Naive thymus-derived CD4-positive, alpha-beta T cell (primary cell): ENCODE results near the gene OR6V1. TPM values are rescaled to one million over a fixed set of nuclear protein-coding genes. Genes with fewer than 3 reads are reported as not detected.

ENCODE experiments used
- ATAC-seq: fragments of 150-1000 bp; cut with Tn5 transposase; 2 replicates; pipeline ENCODE4 v1.10.0; 2021; ENCODE audit warnings: mild to moderate bottlenecking, moderate library complexity
- CTCF ChIA-PET: fragments of 350-600 bp; sonication (Branson Sonifier 250); formaldehyde crosslinking; loops from one replicate; lab custom pipeline; 2021; ENCODE audit warnings: antibody characterized with exemption; lab: Charles Lee
- POLR2A ChIA-PET: fragments of 350-600 bp; sonication (Branson Sonifier 250); formaldehyde crosslinking; loops from one replicate; lab custom pipeline; 2021; ENCODE audit warnings: antibody characterized with exemption, inconsistent platforms; lab: Charles Lee
- DNase-seq, 9 donors: peaks; one replicate each; pipeline versions ENCODE4 v3.0.0 to v3.0.0-alpha.2; 2020 to 2022; ENCODE audit warnings: mixed read lengths in 1 of 9
- H3K27ac ChIP-seq: one replicate; pipeline ENCODE4 v1.7.0; 2013; ENCODE audit warnings: mild to moderate bottlenecking, low read depth, low read length, moderate library complexity
- H3K27me3 ChIP-seq, 2 donors: one replicate each; pipeline ENCODE4 v1.7.0; 2013; ENCODE audit warnings: low read length in 2 of 2, mild to moderate bottlenecking in 2 of 2, moderate library complexity in 2 of 2; ENCODE audit not compliant: control insufficient read depth in 2 of 2, insufficient read depth in 2 of 2
- H3K36me3 ChIP-seq, 3 experiments: 1 replicate in 2 of 3; 2 replicates in 1 of 3; pipeline ENCODE4 v1.7.0; 2013; ENCODE audit warnings: low read length in 3 of 3, mild to moderate bottlenecking in 3 of 3, moderate library complexity in 1 of 3; ENCODE audit not compliant: insufficient read depth in 3 of 3, control insufficient read depth in 2 of 3
- H3K4me1 ChIP-seq, 2 donors: one replicate each; pipeline ENCODE4 v1.7.0; 2013; ENCODE audit warnings: low read length in 2 of 2, mild to moderate bottlenecking in 2 of 2, moderate library complexity in 1 of 2; ENCODE audit not compliant: control insufficient read depth in 2 of 2, insufficient read depth in 2 of 2
- H3K4me3 ChIP-seq: 2 replicates; pipeline ENCODE4 v1.7.0; 2013; ENCODE audit warnings: mild to moderate bottlenecking, low read length
- H3K9me3 ChIP-seq, 3 experiments: 1 replicate in 2 of 3; 2 replicates in 1 of 3; pipeline ENCODE4 v1.7.0; 2013; ENCODE audit warnings: low read length in 3 of 3; ENCODE audit not compliant: control insufficient read depth in 2 of 3
- H3K27ac Mint-ChIP-seq, 9 donors: one replicate each; pipeline ENCODE4 v1.8.0; 2020 to 2022; ENCODE audit warnings: mixed read lengths in 9 of 9, mild to moderate bottlenecking in 8 of 9, moderate library complexity in 5 of 9, inconsistent platforms in 2 of 9
- H3K27me3 Mint-ChIP-seq, 5 donors: one replicate each; pipeline ENCODE4 v1.8.0; 2021 to 2022; ENCODE audit warnings: mixed read lengths in 5 of 5, mild to moderate bottlenecking in 1 of 5
- H3K36me3 Mint-ChIP-seq, 5 donors: one replicate each; pipeline ENCODE4 v1.8.0; 2020 to 2022; ENCODE audit warnings: mixed read lengths in 5 of 5, mild to moderate bottlenecking in 3 of 5, inconsistent platforms in 1 of 5
- H3K4me1 Mint-ChIP-seq, 7 donors: one replicate each; pipeline ENCODE4 v1.8.0; 2020 to 2022; ENCODE audit warnings: mixed read lengths in 7 of 7, mild to moderate bottlenecking in 3 of 7, inconsistent platforms in 1 of 7
- H3K4me3 Mint-ChIP-seq, 10 donors: one replicate each; pipeline ENCODE4 v1.8.0; 2020 to 2022; ENCODE audit warnings: mild to moderate bottlenecking in 10 of 10, mixed read lengths in 10 of 10, moderate library complexity in 6 of 10, inconsistent platforms in 2 of 10
- H3K9me3 Mint-ChIP-seq, 11 donors: one replicate each; pipeline ENCODE4 v1.8.0; 2020 to 2022; ENCODE audit warnings: mixed read lengths in 11 of 11, mild to moderate bottlenecking in 4 of 11, inconsistent platforms in 1 of 11, moderate library complexity in 1 of 11
- intact Hi-C, 2 donors: fragments of 100-400 bp; cut with micrococcal nuclease; formaldehyde crosslinking; loops; one replicate each; pipeline ENCODE4 v1.15.1; 2023
- polyA plus RNA-seq, 2 donors: library from polyadenylated mRNA; unstranded; fragments of 300-500 nt; fragmentation: Illumina TruSeq; gene quantifications; one replicate each; pipeline ENCODE4 v1.2.3, GENCODE V29; 2021
- total RNA-seq, 6 experiments: library from RNA in 5 of 6; stranded (reverse) in 5 of 6; gene quantifications; 1 replicate in 5 of 6; 2 replicates in 1 of 6; pipeline ENCODE4 v1.2.3 and lab custom pipeline; 2021 to 2026

OR6V1 gene
- total and polyA plus RNA-seq, 7 experiments from 2014 or later: not detected

GRCh38 chr7:143048827-143049226 lies 3.3 kb upstream of the OR6V1 start:
- ChIA-PET POLR2A (no interaction called here), CTCF (no interaction called here)
- intact Hi-C loops: no loop called here
- no peaks in the 10 kb centered on the region for H3K36me3 ChIP-seq
- Mint-ChIP-seq H3K36me3 (no peaks in the 10 kb centered on the region), H3K4me3 (no peak overlapping the region), H3K9me3 (no peaks in the 10 kb centered on the region), H3K4me1 (peaks cover 0 to 5% (median 0%) of the 10 kb centered on the region in 7 donors), H3K27me3 (peaks cover 0 to 13% (median 4%) of the 10 kb centered on the region in 5 donors), H3K27ac (no peak overlapping the region)
- ATAC-seq: no peak
- no peak overlapping the region for H3K27ac ChIP-seq
- H3K4me3 ChIP-seq: no peak overlapping the region
- H3K27me3 ChIP-seq: no peaks in the 10 kb centered on the region
- no peak for DNase-seq
- H3K4me1 ChIP-seq: no peaks in the 10 kb centered on the region
- H3K9me3 ChIP-seq: no peaks in the 10 kb centered on the region

GRCh38 chr7:143049362-143049761 lies 2.8 kb upstream of the OR6V1 start:
- H3K9me3 Mint-ChIP-seq: no peaks in the 10 kb centered on the region
- Histone ChIP-seq H3K27me3 (no peaks in the 10 kb centered on the region), H3K36me3 (no peaks in the 10 kb centered on the region), H3K4me3 (no peak overlapping the region), H3K4me1 (no peaks in the 10 kb centered on the region), H3K27ac (no peak overlapping the region), H3K9me3 (no peaks in the 10 kb centered on the region)
- H3K27me3 Mint-ChIP-seq: peaks cover 0 to 16% (median 4%) of the 10 kb centered on the region in 5 donors
- DNase-seq: no peak
- no peaks in the 10 kb centered on the region for H3K36me3 Mint-ChIP-seq
- H3K27ac Mint-ChIP-seq: no peak overlapping the region
- intact Hi-C loops: no loop called here
- H3K4me3 Mint-ChIP-seq: no peak overlapping the region
- peaks cover 0 to 5% (median 0%) of the 10 kb centered on the region in 7 donors for H3K4me1 Mint-ChIP-seq
- ATAC-seq: no peak
- ChIA-PET CTCF (no interaction called here), POLR2A (no interaction called here)

- Histone ChIP-seq H3K9me3 (no peaks in the 10 kb centered on the region), H3K27ac (no peak overlapping the region), H3K36me3 (no peaks in the 10 kb centered on the region), H3K4me3 (no peak overlapping the region), H3K4me1 (no peaks in the 10 kb centered on the region), H3K27me3 (no peaks in the 10 kb centered on the region)
- peaks cover 0 to 2% (median 0%) of the 10 kb centered on the region in 11 donors for H3K9me3 Mint-ChIP-seq
- no peak for ATAC-seq
- no peak for DNase-seq
- no peak overlapping the region for H3K27ac Mint-ChIP-seq
- POLR2A ChIA-PET: no interaction called here
- H3K27me3 Mint-ChIP-seq: peaks cover 0 to 16% (median 4%) of the 10 kb centered on the region in 5 donors
- intact Hi-C loops: no loop called here
- peaks cover 0 to 5% (median 0%) of the 10 kb centered on the region in 7 donors for H3K4me1 Mint-ChIP-seq
- no peak overlapping the region for H3K4me3 Mint-ChIP-seq
- CTCF ChIA-PET: no interaction called here
- no peaks in the 10 kb centered on the region for H3K36me3 Mint-ChIP-seq
Observed at GRCh38 chr7:143050931-143051330, 1.2 kb upstream of the OR6V1 start.

DNA sequence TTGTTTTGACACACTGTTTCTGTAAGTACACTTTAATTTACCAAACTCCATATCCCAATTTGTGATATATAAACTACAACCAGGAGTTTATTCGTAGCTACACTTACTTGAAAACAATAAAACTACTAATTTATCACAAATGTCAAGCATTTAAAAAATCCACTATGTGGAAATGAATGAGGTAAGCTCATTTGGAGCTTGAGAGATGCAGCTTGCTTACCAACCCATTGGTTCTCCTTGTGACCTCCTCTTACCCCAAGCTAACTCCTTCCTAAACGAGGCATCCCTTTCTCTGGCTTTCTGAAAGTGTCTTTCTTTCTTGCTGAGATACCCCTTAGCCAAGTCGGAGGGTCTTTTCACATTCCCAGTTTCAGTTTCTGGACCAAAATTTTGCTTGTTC lies 2.5 kb downstream of the OR6V1 start:
- Histone ChIP-seq H3K4me1 (no peaks in the 10 kb centered on the region), H3K4me3 (no peak overlapping the region), H3K27ac (no peak overlapping the region), H3K27me3 (no peaks in the 10 kb centered on the region), H3K36me3 (no peaks in the 10 kb centered on the region), H3K9me3 (no peaks in the 10 kb centered on the region)
- Mint-ChIP-seq H3K4me3 (no peak overlapping the region), H3K36me3 (no peaks in the 10 kb centered on the region), H3K27ac (no peak overlapping the region), H3K27me3 (peaks cover 0 to 18% (median 0%) of the 10 kb centered on the region in 5 donors), H3K9me3 (peaks cover 0 to 2% (median 0%) of the 10 kb centered on the region in 11 donors), H3K4me1 (no peaks in the 10 kb centered on the region)
- CTCF ChIA-PET: no interaction called here
- ATAC-seq (no peak), DNase-seq (no peak)
- intact Hi-C loops: no loop called here
- POLR2A ChIA-PET: no interaction called here

GRCh38 chr7:143055754-143056153 lies 3.6 kb downstream of the OR6V1 start:
- no peak overlapping the region for H3K27ac Mint-ChIP-seq
- DNase-seq (no peak), ATAC-seq (no peak)
- H3K36me3 ChIP-seq: no peaks in the 10 kb centered on the region
- H3K4me3 Mint-ChIP-seq: no peak overlapping the region
- H3K27ac ChIP-seq: no peak overlapping the region
- no peaks in the 10 kb centered on the region for H3K4me1 Mint-ChIP-seq
- intact Hi-C loops: no loop called here
- CTCF ChIA-PET: no interaction called here
- H3K27me3 Mint-ChIP-seq: peaks cover 0 to 14% (median 0%) of the 10 kb centered on the region in 5 donors
- H3K4me3 ChIP-seq: no peak overlapping the region
- no peaks in the 10 kb centered on the region for H3K36me3 Mint-ChIP-seq
- POLR2A ChIA-PET: no interaction called here
- peaks cover 0 to 2% (median 0%) of the 10 kb centered on the region in 11 donors for H3K9me3 Mint-ChIP-seq
- no peaks in the 10 kb centered on the region for H3K9me3 ChIP-seq
- no peaks in the 10 kb centered on the region for H3K4me1 ChIP-seq
- H3K27me3 ChIP-seq: no peaks in the 10 kb centered on the region

DNA sequence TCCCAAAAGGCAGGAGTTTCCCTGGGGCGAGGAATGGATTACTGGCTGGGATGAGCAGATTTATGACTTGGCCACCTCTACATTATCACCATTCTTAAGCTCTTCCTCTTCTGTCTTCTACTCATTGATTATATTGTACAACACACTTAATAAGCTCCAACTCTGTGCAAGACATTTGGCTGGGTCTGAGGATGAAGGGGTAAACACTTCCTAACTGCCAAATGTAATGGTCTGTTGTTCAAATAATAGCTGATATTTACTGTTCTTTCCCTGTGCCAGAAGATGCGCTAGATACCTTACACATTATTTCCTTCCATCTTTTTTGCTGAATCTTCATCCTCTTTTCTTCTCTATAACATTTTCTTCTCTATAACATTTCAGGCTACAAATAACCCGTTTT lies 11.6 kb downstream of the OR6V1 start:
- H3K36me3 ChIP-seq: no peaks in the 10 kb centered on the region
- POLR2A ChIA-PET: interaction anchor here (0.6 kb wide), 1 partner anchor 28 kb away, joined by 3 read pairs; no protein-coding TSS in a partner anchor
- no peak overlapping the region for H3K4me3 Mint-ChIP-seq
- H3K4me1 ChIP-seq: no peaks in the 10 kb centered on the region
- no peaks in the 10 kb centered on the region for H3K4me1 Mint-ChIP-seq
- H3K27ac Mint-ChIP-seq: no peak overlapping the region
- no peak for DNase-seq
- no peaks in the 10 kb centered on the region for H3K9me3 ChIP-seq
- CTCF ChIA-PET: no interaction called here
- ATAC-seq: no peak
- H3K9me3 Mint-ChIP-seq: peaks cover 0 to 4% (median 0%) of the 10 kb centered on the region in 11 donors
- H3K4me3 ChIP-seq: no peak overlapping the region
- peaks cover 0 to 15% (median 4%) of the 10 kb centered on the region in 5 donors for H3K27me3 Mint-ChIP-seq
- H3K36me3 Mint-ChIP-seq: no peaks in the 10 kb centered on the region
- no peaks in the 10 kb centered on the region for H3K27me3 ChIP-seq
- intact Hi-C loops: no loop called here
- H3K27ac ChIP-seq: no peak overlapping the region

DNA sequence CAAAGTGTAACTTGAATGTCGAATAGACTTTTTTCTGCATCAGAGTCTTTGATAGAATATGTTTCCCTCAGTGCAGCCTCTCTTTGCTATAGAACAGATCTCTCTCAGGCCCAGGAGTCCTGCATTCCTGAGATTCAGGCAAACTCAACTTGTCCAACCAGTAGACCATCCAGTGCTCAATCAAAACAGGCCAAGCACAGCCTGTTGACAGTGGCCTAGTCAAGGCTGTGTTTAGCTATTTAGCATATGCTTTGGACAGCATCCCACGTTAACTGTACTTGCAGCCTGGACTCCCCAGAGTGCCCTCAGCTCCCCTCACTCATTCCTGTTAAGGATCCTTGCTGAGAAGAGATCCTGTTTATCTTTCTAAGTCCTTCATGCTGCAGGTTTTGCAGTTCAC lies 16.3 kb downstream of the OR6V1 start:
- no peak overlapping the region for H3K27ac Mint-ChIP-seq
- Histone ChIP-seq H3K9me3 (no peaks in the 10 kb centered on the region), H3K36me3 (no peaks in the 10 kb centered on the region), H3K27me3 (no peaks in the 10 kb centered on the region), H3K4me1 (no peaks in the 10 kb centered on the region), H3K4me3 (no peak overlapping the region), H3K27ac (no peak overlapping the region)
- intact Hi-C loops: no loop called here
- H3K4me3 Mint-ChIP-seq: no peak overlapping the region
- peaks cover 0 to 2% (median 0%) of the 10 kb centered on the region in 11 donors for H3K9me3 Mint-ChIP-seq
- ATAC-seq (no peak), DNase-seq (no peak)
- ChIA-PET POLR2A (no interaction called here), CTCF (no interaction called here)
- no peaks in the 10 kb centered on the region for H3K4me1 Mint-ChIP-seq
- peaks cover 0 to 18% (median 12%) of the 10 kb centered on the region in 5 donors for H3K27me3 Mint-ChIP-seq
- H3K36me3 Mint-ChIP-seq: no peaks in the 10 kb centered on the region
